Astrocyte (in vitro differentiated cells and primary cell): ENCODE data around the gene CABLES2.

ENCODE experiments used
- EZH2 ChIP-seq: IDR thresholded peaks from 2 replicates; pipeline ENCODE4 v1.6.1; 2012; ENCODE audit warnings: mild to moderate bottlenecking, low read length, inconsistent platforms; ENCODE audit not compliant: insufficient read depth
- TF ChIP-seq, protein P1 (sequence below): IDR thresholded peaks from 2 replicates; pipeline ENCODE4 v1.5.1; 2011; ENCODE audit warnings: low read depth, mild to moderate bottlenecking, inconsistent platforms, low read length, moderate library complexity; ENCODE audit not compliant: insufficient read depth

DNA sequence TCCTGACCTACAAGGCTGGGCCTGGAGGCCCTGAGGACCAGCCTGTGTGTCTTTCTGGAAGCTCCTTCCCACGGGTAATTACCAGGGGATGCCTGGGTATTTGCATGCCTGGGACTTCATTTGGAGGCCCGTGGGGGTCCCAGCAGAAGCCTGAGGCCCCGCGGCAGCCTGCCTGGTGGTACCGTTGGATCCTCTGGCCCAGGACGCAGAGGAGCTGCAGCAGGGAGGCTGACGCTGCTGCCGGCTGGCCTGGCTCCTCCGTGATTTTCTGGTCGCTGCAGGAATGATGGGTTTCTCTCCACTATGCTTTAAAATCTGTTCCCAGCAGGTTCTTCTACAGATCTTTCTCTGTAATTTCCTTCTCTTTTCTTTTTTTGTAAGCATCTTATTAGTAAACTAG lies 6.5 kb downstream of the CABLES2 start:
- TF ChIP-seq, protein P1, sequence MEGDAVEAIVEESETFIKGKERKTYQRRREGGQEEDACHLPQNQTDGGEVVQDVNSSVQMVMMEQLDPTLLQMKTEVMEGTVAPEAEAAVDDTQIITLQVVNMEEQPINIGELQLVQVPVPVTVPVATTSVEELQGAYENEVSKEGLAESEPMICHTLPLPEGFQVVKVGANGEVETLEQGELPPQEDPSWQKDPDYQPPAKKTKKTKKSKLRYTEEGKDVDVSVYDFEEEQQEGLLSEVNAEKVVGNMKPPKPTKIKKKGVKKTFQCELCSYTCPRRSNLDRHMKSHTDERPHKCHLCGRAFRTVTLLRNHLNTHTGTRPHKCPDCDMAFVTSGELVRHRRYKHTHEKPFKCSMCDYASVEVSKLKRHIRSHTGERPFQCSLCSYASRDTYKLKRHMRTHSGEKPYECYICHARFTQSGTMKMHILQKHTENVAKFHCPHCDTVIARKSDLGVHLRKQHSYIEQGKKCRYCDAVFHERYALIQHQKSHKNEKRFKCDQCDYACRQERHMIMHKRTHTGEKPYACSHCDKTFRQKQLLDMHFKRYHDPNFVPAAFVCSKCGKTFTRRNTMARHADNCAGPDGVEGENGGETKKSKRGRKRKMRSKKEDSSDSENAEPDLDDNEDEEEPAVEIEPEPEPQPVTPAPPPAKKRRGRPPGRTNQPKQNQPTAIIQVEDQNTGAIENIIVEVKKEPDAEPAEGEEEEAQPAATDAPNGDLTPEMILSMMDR = no peak
- no peak for TF ChIP-seq EZH2
